GM18526 (cell line): Measurements from ENCODE around the gene TTR.

Source experiments
- POLR2A ChIP-seq: IDR thresholded peaks from 3 replicates; pipeline ENCODE4 v1.6.1; 2011; ENCODE audit not compliant: insufficient read length; ENCODE audit errors: extremely low read depth

The TTR gene

DNA sequence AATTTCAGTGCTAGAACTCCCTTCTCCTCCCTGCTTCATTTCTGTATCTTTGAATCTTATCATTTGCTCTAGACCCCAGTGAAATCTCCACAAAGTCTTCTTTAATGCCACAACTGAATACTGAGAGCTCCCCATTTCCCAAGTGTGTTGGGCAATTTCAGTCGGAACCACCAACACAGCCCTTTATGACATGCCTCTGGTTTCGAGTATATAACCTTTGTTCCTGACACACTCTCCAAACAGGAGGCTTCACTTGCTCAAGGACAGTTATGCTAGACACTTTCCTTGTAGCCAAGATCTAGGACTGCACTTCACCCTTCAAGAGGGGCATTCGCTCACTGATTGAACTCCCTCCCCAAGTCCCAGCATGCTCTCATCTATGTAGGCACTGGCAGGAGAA lies 18.6 kb upstream of the TTR start:
- no peak for TF ChIP-seq POLR2A

DNA sequence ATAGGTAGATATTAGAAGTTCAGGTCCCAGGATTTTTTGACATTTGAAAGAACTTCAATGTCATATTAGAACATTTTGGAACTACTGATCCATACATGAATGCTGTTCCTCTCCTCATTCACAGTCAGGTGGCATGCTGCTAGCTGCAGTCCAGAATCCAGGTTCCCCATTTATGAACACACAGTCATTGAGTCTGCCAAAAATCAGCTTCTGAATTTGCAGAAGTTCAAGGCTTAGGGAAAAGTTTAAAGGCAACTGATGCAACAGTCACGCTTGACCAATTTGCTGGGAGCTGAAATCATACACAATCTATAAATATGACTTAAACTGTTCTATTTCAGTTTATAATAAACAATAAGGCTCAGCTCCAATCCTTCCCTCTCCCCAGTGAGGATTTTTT lies 17.3 kb upstream of the TTR start:
- no peak for TF ChIP-seq POLR2A

DNA sequence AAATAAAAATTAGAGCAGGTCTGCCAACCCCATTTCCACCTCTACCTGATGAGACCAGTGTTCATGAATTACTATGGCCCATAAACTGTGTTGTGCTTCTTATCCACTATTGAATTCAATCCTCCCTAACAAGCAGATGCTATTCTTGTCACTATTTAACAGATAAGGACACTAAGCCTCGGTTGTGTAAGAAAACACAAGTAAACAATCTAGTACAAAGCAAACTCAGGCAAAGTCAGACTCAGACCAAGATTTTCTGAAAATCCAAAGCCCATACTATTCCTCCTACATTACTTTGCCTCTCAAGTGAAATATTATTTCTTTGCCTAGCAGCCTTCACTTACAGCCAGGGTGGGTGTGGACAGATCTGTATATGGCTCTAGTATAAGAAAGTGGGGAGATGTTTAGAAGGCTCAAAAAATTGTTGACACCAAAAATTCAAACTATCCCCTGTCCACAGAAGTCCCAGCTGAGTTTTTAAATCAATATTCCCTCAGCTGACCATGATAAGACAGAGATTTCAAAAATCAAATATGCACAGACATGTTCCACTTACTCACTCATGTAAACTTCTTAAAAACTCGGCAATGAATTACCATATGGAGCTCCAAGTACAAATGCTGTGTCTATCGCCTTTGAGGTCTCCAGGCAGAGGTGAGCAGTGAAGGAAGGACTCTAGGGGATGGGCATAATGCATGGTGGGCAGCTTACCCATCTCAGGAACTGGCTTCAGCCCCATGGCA lies 16.0 kb upstream of the TTR start:
- no peak for TF ChIP-seq POLR2A

DNA sequence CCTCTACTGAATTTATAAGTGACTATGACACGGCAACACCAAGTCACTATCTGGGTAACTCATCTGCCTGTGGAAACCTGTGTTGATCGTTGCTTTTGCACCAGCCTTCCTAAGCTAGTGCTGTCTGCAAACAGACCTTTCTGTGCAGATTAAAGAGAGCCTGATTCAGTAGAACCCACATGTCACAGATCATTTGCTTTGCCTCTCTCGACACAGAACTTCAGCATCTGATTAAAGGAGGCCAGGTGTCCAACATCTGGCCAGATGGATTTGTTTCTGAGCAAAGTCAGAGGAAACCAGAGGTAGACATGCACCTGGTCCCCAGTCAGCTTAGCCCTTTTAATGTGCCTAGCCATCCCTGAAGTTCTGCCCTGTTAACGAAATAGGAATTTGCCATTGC lies 15.0 kb upstream of the TTR start:
- TF ChIP-seq POLR2A, result no peak

DNA sequence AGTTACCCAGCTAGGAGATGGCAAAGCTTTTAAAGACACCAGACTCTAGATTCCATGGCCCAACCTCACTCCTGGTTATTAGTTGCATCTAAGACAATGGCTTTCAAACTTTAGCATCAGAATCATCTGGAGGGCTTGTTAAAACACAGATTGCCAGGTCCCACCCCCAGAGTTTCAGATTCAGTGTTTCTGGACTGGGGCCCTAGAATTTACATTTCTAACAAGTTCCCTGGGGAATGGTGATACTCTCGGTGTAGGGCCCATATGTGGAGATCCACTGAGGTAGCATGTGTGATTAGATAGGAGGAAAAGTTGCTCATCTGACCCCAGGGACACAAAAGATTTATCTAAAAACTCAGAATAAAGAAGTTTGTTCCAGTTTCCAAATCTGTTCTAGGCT lies 14.5 kb upstream of the TTR start:
- no peak for TF ChIP-seq POLR2A

DNA sequence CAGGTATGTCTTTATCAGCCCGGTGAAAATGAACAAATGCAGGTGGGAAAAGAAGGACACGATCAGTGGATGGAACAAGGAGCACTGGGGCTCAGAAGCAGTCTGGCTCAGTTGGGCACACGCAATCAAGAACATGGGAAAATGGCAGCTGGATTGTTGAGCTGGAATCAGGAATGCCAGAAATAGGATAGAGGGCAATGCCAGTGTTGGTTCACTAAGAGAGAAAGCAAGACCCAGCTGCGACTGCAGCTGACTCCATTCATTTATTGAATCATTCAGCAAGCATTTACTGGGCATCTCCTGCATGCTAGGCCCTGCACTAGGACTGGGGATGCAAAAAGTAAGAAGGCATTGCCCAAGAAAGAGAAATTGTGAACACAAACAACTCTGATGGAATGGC lies 13.6 kb upstream of the TTR start:
- no peak for TF ChIP-seq POLR2A

DNA sequence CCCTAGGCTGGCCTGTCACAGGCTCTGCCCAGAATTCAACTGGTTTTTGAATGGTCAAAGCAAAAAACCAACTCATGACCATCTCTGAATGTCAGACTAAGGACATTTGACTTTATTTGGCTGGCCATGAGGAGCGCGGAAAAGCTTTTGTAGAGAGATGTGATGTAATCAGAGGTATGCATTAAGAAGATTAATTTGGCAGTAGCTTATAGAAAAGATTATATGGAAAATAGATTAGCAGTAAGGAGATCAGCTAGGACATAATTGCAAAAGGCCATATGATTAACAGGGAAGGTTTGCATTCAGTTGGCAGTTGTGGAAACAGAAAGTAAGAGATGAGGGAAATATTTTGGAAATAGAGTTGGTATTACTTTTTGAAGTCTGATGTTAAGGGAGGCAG lies 12.3 kb upstream of the TTR start:
- no peak for TF ChIP-seq POLR2A

DNA sequence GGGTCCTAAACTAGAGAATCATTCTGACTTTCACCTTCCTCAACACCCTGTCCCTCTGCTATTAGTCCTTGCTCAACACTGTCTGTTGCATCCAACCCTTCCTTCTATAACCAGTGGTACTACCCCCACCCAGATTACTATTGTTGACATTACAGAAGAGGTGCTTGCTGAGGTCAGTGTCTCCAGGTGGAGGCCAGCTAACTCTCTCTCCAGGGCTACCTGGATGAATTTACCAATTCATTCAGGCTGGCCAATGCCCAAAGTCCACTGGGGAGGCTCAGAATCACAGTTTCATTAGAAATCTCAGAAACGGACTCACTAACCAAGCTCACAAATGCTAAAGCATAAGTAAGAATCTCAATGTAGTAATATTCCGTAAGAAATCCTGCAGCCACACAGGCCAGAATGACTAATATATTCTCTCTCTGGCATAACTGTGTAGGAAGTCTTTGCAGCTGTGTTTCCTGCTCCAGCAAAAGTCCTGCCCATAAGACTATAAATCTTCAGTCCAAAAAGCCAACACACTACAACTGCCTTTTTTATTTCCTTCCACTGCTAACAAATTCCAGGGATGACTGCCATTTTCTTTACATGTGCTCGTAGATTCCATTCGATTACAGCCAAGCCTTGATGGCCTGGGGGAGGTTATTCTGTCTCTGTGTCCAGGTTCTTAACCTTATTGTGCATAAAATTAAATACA lies 10.0 kb upstream of the TTR start:
- TF ChIP-seq POLR2A, result no peak

DNA sequence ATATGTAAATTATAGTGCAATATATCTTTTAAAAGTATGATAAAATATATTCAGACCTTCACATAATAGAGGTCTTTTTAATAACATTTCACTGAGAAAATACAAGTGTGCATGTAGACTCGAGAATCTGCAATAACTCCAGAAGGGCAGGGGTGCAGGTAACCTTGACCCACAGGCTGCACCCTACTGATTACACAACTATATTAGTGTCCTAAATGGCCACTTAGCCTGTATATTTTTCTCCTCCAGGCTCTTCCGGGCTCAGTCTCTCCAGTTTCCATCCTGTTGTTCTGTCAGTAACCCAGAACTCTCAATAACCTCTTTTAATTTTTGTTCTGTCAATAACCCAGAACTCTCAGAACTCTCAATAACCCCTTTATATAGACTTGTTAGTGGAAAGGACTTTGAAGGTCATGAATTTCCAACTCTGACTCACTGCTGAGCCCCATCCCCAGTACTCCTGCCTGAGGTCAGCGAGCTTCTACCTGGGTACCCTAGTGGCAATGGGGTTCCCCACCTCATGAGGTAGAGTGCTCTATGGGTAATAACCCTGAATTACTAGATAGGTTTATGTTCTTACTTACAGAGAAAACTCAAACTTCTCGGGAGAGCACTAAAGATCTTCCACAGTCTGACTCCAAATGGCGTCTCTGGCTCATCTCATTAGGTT lies 8.4 kb upstream of the TTR start:
- TF ChIP-seq POLR2A, result no peak

DNA sequence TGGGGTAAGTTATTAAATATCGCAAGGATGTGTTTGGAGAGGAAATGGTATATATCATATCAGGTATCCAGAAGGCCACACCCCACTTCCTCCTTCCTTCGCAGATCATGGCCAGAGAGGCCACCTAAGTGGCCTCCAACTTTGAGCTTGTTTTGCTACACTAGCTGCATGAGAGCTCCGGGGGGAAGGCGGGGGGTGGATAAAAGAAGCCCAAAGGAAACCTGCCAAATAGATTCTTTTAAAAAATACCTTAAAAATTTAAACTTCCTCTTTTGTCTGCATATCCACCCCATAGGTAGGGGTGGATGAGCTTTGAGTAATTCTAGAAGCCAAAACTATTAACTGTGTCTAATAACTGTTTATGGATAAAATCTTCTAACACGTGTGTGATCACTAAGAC lies 5.7 kb upstream of the TTR start:
- TF ChIP-seq POLR2A, result no peak

DNA sequence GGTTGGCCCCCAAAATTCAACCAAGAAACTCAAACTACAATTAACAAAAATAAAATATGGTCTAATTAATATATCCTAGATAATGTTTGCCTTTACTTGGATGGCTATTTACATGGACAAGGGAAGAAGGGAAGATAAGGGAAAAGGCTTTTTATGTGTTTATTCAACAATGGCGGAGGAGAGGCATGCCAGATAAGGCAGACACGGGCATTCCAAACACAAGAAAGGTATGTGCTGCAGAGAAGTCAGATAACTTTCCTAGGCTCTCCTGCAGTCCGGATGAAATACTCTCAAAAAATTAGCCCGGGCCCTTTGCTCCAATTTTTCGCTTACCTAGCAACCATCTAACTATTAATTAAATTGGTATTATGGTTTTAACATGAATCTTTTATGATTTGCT lies 5.1 kb upstream of the TTR start:
- no peak for TF ChIP-seq POLR2A

DNA sequence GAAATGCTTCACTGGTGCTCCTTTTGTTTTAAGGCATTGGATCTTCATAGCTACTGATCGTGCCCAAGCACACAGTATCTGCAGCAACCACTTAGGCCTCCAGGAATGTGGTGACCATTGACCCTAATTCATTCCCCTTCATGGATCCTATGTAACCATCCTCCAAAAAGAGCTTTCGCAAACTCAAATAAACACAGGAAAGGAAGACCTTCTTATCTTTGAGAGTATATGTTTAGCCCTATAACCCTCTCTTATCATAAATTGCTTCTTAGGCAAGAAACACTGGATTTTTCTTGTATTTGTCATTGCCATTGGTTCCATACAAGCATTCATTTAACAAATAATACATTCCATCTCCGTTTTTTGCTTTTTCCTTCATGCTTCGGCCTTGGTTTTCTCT lies 4.1 kb upstream of the TTR start:
- no peak for TF ChIP-seq POLR2A

DNA sequence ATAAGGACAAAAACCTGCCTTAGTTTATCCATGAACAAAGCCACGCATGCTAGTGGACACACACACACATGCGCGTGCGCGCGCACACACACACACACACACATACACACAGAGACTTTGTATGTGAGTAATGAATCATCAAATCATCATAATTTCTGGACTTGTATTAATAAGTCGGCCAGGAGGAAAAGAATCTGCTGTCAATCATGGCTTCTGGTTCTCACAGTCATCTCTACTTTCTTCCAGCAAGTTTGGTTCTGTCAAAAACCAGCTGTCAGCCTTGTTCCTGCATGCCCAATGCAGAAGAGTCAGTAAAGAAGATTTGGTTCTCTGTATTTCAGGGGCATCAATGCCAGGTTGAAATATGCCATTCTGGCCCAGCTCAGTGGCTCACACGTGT lies 1.1 kb upstream of the TTR start:
- no peak for TF ChIP-seq POLR2A

DNA sequence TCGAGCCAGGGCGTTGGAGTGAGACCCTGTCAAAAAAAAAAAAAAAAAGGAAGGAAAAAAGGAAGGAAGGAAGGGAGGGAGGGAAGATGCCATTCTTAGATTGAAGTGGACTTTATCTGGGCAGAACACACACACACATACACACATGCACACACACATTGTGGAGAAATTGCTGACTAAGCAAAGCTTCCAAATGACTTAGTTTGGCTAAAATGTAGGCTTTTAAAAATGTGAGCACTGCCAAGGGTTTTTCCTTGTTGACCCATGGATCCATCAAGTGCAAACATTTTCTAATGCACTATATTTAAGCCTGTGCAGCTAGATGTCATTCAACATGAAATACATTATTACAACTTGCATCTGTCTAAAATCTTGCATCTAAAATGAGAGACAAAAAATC lies 564 bp upstream of the TTR start:
- no peak for TF ChIP-seq POLR2A

DNA sequence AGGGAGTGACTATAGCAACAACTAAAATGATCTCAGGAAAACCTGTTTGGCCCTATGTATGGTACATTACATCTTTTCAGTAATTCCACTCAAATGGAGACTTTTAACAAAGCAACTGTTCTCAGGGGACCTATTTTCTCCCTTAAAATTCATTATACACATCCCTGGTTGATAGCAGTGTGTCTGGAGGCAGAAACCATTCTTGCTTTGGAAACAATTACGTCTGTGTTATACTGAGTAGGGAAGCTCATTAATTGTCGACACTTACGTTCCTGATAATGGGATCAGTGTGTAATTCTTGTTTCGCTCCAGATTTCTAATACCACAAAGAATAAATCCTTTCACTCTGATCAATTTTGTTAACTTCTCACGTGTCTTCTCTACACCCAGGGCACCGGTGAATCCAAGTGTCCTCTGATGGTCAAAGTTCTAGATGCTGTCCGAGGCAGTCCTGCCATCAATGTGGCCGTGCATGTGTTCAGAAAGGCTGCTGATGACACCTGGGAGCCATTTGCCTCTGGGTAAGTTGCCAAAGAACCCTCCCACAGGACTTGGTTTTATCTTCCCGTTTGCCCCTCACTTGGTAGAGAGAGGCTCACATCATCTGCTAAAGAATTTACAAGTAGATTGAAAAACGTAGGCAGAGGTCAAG lies 955 bp downstream of the TTR start:
- no peak for TF ChIP-seq POLR2A
